ENCODE results near the gene PRPF8. TPM values are rescaled to one million over a fixed set of nuclear protein-coding genes. Genes with fewer than 3 reads are reported as not detected.

Gene PRPF8
- total and polyA plus RNA-seq, 10 of the 15 experiments (the other 5 are each of a cell fraction or from before 2014, with no cell fraction given) = 77.2 to 337 (median 162) TPM

DNA sequence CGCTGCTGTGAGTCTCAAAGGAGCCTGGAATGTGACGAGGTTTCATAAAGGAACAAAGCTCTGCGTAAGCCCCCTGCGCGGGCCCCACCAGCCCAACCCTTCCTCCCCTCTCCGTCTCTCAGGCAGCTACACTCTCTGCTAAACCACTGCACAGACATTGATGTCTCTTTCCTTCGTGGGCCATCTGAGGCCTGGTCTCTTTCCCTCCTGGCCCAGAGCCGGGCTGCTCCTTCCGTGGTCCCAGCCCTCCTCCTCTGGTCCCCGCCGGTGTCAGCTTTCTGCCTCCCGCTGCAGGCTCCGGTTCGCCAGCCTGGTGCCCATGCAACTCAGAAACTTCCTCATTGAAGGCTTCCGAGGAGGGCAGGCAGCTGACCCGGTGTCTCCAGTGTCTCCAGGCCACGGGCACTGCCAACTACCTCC lies 46.5 kb downstream of the PRPF8 start:
- DNase-seq (ENCODE audit: low read depth, low spot score) = no peak
- ATAC-seq = no peak
- ChIA-PET CTCF (no interaction called here), RAD21 (ENCODE audit: unreplicated experiment) (no interaction called here), POLR2A (no interaction called here), SMC1A (ENCODE audit: uncharacterized antibody, unreplicated experiment) (no interaction called here)
- Histone ChIP-seq H3K27ac (ENCODE audit: control insufficient read depth, insufficient read depth) (no peak overlapping the region), H2AFZ (ENCODE audit: control insufficient read depth, low read depth, low read length) (no peak overlapping the region), H3K4me3 (no peak overlapping the region), H3K9me3 (replicated peaks; ENCODE audit: control insufficient read depth, insufficient read depth, low read length) (no peaks in the 10 kb centered on the region), H3K9ac (ENCODE audit: control insufficient read depth, insufficient read depth, low read length) (no peak overlapping the region), H3K36me3 (ENCODE audit: control insufficient read depth in 2 of 2, insufficient read depth in 2 of 2, low read length in 1 of 2) (no peaks in the 10 kb centered on the region), H3K79me2 (ENCODE audit: control insufficient read depth, insufficient read depth, low read length) (no peaks in the 10 kb centered on the region), H4K20me1 (ENCODE audit: control insufficient read depth, insufficient read depth) (no peaks in the 10 kb centered on the region), H3K27me3 (replicated peaks in 1 of 2; ENCODE audit: control insufficient read depth in 2 of 2, insufficient read depth in 2 of 2, low read length in 1 of 2) (no peaks in the 10 kb centered on the region), H3K4me2 (ENCODE audit: control insufficient read depth, insufficient read depth) (no peak overlapping the region), H3K4me1 (ENCODE audit: control insufficient read depth, insufficient read depth, low read length) (no peaks in the 10 kb centered on the region)
- in situ Hi-C loops (cut with MboI) (no loop called here), intact Hi-C loops (cut with micrococcal nuclease; ENCODE audit: unreplicated experiment) (no loop called here)
- FAIRE-seq = no peak
- no TSS peak for BruUV-seq (replicated peaks)
- 69% methylated on average over 17 of the region's 17 CpGs for WGBS (ENCODE audit: insufficient coverage, insufficient replicate concordance, low lambda C conversion rate, missing lambda C conversion rate)
- TF ChIP-seq ZNF274 (IDR thresholded peaks at IDR 0.05; ENCODE audit: insufficient read depth, insufficient read length) = no peak
- TF ChIP-seq, protein P1, sequence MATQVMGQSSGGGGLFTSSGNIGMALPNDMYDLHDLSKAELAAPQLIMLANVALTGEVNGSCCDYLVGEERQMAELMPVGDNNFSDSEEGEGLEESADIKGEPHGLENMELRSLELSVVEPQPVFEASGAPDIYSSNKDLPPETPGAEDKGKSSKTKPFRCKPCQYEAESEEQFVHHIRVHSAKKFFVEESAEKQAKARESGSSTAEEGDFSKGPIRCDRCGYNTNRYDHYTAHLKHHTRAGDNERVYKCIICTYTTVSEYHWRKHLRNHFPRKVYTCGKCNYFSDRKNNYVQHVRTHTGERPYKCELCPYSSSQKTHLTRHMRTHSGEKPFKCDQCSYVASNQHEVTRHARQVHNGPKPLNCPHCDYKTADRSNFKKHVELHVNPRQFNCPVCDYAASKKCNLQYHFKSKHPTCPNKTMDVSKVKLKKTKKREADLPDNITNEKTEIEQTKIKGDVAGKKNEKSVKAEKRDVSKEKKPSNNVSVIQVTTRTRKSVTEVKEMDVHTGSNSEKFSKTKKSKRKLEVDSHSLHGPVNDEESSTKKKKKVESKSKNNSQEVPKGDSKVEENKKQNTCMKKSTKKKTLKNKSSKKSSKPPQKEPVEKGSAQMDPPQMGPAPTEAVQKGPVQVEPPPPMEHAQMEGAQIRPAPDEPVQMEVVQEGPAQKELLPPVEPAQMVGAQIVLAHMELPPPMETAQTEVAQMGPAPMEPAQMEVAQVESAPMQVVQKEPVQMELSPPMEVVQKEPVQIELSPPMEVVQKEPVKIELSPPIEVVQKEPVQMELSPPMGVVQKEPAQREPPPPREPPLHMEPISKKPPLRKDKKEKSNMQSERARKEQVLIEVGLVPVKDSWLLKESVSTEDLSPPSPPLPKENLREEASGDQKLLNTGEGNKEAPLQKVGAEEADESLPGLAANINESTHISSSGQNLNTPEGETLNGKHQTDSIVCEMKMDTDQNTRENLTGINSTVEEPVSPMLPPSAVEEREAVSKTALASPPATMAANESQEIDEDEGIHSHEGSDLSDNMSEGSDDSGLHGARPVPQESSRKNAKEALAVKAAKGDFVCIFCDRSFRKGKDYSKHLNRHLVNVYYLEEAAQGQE (IDR thresholded peaks at IDR 0.05; ENCODE audit: low read depth, low read length) = no peak
- no peak for TF ChIP-seq SUZ12 (IDR thresholded peaks at IDR 0.05; ENCODE audit: unreplicated experiment)
- TF ChIP-seq ZNF207 (IDR thresholded peaks at IDR 0.05; ENCODE audit: borderline replicate concordance) = no peak
- no peak for TF ChIP-seq WRNIP1 (IDR thresholded peaks at IDR 0.05; ENCODE audit: borderline replicate concordance, low read depth, low read length)
- no peak for TF ChIP-seq NR2C2 (IDR thresholded peaks at IDR 0.05; ENCODE audit: borderline replicate concordance, control insufficient read depth, insufficient read length, low read depth)
- TF ChIP-seq, protein P2, sequence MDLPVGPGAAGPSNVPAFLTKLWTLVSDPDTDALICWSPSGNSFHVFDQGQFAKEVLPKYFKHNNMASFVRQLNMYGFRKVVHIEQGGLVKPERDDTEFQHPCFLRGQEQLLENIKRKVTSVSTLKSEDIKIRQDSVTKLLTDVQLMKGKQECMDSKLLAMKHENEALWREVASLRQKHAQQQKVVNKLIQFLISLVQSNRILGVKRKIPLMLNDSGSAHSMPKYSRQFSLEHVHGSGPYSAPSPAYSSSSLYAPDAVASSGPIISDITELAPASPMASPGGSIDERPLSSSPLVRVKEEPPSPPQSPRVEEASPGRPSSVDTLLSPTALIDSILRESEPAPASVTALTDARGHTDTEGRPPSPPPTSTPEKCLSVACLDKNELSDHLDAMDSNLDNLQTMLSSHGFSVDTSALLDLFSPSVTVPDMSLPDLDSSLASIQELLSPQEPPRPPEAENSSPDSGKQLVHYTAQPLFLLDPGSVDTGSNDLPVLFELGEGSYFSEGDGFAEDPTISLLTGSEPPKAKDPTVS (IDR thresholded peaks at IDR 0.05; ENCODE audit: low read depth, low read length) = no peak
- no peak for TF ChIP-seq RCOR1 (conservative IDR thresholded peaks at IDR 0.05; ENCODE audit: low read depth, low read length)
- TF ChIP-seq TARDBP (IDR thresholded peaks at IDR 0.05; ENCODE audit: borderline replicate concordance) = no peak
- TF ChIP-seq RELA (IDR thresholded peaks at IDR 0.05; ENCODE audit: borderline replicate concordance, partially characterized antibody) = no peak
- TF ChIP-seq IKZF2 (IDR thresholded peaks at IDR 0.05) = no peak
- TF ChIP-seq SUPT20H (IDR thresholded peaks at IDR 0.05; ENCODE audit: borderline replicate concordance, control insufficient read depth, low read depth, low read length) = no peak
- no peak for TF ChIP-seq CBX5 (IDR thresholded peaks at IDR 0.05; ENCODE audit: low read depth)
- TF ChIP-seq IRF4 (IDR thresholded peaks at IDR 0.05; ENCODE audit: low read depth, low read length) = no peak
- no peak for TF ChIP-seq EZH2 (IDR thresholded peaks at IDR 0.05; ENCODE audit: borderline replicate concordance, control insufficient read depth, low read depth, low read length)
- TF ChIP-seq, protein P3, sequence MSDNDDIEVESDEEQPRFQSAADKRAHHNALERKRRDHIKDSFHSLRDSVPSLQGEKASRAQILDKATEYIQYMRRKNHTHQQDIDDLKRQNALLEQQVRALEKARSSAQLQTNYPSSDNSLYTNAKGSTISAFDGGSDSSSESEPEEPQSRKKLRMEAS (IDR thresholded peaks at IDR 0.05; ENCODE audit: low read depth, low read length) = no peak
- TF ChIP-seq TCF7 (IDR thresholded peaks at IDR 0.05; ENCODE audit: borderline replicate concordance) = no peak
- TF ChIP-seq RUNX3 (IDR thresholded peaks at IDR 0.05; ENCODE audit: low read length) = no peak
